ENCODE data around the gene ZNF507. TPM values are rescaled to one million over a fixed set of nuclear protein-coding genes. Genes with fewer than 3 reads are reported as not detected.

ZNF507 gene
- total RNA-seq, 1 donor from 2014 or later: 22.2 TPM

DNA sequence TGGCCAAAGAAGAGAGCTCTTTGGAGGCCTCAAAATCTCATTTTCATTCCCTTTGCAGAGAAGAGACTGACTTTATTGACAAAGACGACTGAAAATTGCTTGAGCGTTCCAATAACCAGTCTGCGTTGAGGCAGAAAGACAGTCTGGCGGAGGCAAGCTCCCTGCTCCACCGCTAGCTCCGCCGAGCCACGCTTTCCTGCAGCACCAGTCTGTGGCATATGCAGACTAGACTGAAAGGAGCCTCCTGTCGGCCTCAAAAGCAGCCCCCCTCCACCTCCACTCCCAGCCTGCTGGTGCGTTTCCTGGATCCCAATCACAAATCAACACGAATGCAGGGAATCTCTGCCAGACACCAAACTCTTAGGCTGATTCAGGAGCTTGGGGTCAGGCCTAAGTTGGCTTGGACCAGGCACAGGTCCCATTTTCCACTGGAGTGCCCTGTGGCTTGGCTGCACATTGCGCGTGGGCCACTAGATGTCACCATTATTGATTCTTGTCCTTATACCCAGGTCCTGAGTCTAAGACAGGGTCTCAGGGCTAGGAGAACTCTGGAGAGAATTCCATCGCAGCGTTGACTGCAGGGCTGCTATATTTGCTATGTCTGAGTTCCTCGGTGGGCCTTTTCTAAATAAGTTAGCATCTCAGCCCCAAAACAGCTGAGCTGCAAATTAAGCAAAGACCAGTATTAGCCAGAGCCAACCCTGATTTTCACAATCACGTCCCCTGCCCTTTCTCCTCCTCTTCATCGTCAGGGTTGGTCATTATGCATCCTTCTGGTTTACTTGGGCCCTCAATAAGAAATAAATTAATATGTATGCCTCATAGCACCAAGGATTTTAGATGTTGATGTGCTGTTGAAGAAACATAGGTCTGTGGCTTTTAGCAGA, 5.2 kb upstream of the ZNF507 start:
- DNase-seq (ENCODE audit: low spot score): peak; percentile 67
- Mint-ChIP-seq H3K4me1 (ENCODE audit: unreplicated experiment) (no peaks in the 10 kb centered on the region), H3K27ac (ENCODE audit: unreplicated experiment) (no peak overlapping the region), H3K27me3 (ENCODE audit: unreplicated experiment) (peaks cover 5% of the 10 kb centered on the region), H3K36me3 (ENCODE audit: low read depth, unreplicated experiment) (no peaks in the 10 kb centered on the region), H3K9me3 (ENCODE audit: unreplicated experiment) (no peaks in the 10 kb centered on the region), H3K4me3 (ENCODE audit: unreplicated experiment) (no peak overlapping the region)
- TF ChIP-seq, protein P1, sequence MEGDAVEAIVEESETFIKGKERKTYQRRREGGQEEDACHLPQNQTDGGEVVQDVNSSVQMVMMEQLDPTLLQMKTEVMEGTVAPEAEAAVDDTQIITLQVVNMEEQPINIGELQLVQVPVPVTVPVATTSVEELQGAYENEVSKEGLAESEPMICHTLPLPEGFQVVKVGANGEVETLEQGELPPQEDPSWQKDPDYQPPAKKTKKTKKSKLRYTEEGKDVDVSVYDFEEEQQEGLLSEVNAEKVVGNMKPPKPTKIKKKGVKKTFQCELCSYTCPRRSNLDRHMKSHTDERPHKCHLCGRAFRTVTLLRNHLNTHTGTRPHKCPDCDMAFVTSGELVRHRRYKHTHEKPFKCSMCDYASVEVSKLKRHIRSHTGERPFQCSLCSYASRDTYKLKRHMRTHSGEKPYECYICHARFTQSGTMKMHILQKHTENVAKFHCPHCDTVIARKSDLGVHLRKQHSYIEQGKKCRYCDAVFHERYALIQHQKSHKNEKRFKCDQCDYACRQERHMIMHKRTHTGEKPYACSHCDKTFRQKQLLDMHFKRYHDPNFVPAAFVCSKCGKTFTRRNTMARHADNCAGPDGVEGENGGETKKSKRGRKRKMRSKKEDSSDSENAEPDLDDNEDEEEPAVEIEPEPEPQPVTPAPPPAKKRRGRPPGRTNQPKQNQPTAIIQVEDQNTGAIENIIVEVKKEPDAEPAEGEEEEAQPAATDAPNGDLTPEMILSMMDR (IDR thresholded peaks at IDR 0.05; ENCODE audit: unreplicated experiment): peak; percentile 48

DNA sequence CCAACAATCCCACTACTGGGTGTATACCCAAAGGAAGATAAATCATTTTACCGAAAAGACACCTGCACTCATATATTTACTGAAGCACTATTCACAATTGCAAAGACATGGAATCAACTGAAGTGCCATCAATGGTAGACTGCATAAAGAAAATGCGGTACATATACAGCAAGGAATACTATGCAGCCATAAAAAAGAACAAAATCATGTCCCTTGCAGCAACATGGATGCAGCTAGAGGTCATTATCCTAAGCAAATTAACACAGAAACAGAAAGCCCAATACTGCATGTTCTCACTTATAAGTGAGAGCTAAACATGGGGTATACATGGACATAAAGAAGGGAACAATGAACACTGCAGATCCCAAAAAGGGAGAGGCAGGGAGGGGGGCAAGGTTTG, 2.7 kb upstream of the ZNF507 start:
- no peak overlapping the region for H3K4me3 Mint-ChIP-seq (ENCODE audit: unreplicated experiment)
- DNase-seq (ENCODE audit: low spot score): no peak
- peaks cover 4% of the 10 kb centered on the region for H3K27me3 Mint-ChIP-seq (ENCODE audit: unreplicated experiment)
- TF ChIP-seq, protein P1 (IDR thresholded peaks at IDR 0.05; ENCODE audit: unreplicated experiment): no peak
- H3K9me3 Mint-ChIP-seq (ENCODE audit: unreplicated experiment): no peaks in the 10 kb centered on the region
- H3K4me1 Mint-ChIP-seq (ENCODE audit: unreplicated experiment): no peaks in the 10 kb centered on the region
- no peak overlapping the region for H3K27ac Mint-ChIP-seq (ENCODE audit: unreplicated experiment)
- no peaks in the 10 kb centered on the region for H3K36me3 Mint-ChIP-seq (ENCODE audit: low read depth, unreplicated experiment)

DNA sequence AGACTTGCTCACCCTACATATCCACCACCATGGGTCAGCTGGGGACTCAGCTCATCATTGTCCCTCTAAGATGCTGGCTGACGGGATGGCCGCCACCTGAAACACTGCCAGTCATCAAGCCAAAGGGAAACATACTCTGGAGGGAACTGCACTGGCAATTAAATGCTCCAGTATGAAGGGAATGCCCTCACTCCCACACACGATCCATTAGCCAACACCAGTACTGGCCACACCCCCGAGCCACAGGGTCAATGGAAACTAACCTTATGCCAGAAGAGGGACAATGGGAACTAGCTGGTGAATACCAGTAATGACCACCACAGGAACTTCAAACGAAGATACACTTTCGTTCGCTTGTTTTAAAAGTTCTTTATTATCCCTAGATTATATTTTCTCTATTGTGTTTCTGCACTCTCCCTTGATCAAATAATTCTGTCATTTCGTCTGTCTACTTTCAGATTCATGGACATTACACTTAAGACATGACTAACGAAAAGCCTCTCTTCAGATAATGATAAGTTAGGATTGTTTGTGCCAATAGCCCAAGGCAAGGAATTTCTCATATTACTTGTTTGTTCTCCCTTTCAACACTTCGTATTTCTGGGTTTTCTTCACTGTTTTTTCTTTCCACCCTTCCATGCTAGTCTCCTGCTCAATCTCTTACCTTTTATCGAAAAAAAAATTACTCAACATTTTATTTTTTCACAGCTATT, 1.7 kb upstream of the ZNF507 start:
- Mint-ChIP-seq H3K36me3 (ENCODE audit: low read depth, unreplicated experiment) (peaks cover 2% of the 10 kb centered on the region), H3K4me1 (ENCODE audit: unreplicated experiment) (no peaks in the 10 kb centered on the region), H3K27me3 (ENCODE audit: unreplicated experiment) (peaks cover 3% of the 10 kb centered on the region), H3K27ac (ENCODE audit: unreplicated experiment) (no peak overlapping the region), H3K9me3 (ENCODE audit: unreplicated experiment) (no peaks in the 10 kb centered on the region), H3K4me3 (ENCODE audit: unreplicated experiment) (no peak overlapping the region)
- no peak for DNase-seq (ENCODE audit: low spot score)
- TF ChIP-seq, protein P1 (IDR thresholded peaks at IDR 0.05; ENCODE audit: unreplicated experiment): no peak

DNA sequence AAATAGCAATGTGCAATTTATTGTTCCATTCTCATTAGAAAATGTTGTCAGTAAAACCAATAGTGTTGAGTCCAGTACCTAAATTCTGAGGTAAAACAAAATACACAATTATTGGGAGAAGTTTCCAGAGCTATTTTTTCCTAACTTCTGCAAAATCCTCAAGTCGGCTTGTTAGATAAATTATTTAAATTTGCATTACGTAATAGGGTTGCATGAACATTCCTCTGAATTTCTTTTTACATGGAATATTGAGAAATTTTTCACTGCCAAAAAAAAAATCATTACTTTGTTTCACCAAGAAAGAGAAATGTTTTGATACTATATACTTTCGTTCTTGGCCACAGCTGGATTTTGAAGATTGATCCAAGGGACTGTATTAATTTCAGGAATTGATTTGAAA, 1.5 kb downstream of the ZNF507 start:
- H3K27ac Mint-ChIP-seq (ENCODE audit: unreplicated experiment): no peak overlapping the region
- TF ChIP-seq, protein P1 (IDR thresholded peaks at IDR 0.05; ENCODE audit: unreplicated experiment): no peak
- no peaks in the 10 kb centered on the region for H3K9me3 Mint-ChIP-seq (ENCODE audit: unreplicated experiment)
- peaks cover 3% of the 10 kb centered on the region for H3K27me3 Mint-ChIP-seq (ENCODE audit: unreplicated experiment)
- DNase-seq (ENCODE audit: low spot score): no peak
- H3K36me3 Mint-ChIP-seq (ENCODE audit: low read depth, unreplicated experiment): peaks cover 12% of the 10 kb centered on the region
- peaks cover 3% of the 10 kb centered on the region for H3K4me1 Mint-ChIP-seq (ENCODE audit: unreplicated experiment)
- no peak overlapping the region for H3K4me3 Mint-ChIP-seq (ENCODE audit: unreplicated experiment)

DNA sequence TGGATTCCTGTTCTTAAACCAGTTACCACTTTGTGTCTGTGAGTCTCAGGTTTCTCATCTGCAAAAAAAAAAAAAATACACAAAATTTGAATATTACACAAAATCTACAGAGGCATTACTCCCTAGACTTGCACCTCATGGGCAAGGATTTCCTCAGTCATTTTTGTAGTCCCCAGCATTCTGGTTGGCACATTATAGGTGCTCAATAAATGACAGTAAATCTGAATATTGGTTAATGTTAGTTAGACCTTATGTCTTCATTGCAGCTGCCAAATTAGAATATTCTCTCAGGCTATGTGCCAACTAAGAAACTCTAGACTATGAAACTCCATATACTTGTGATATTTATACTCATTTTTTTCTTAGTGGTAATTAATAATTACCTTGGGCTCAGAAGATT, 2.2 kb downstream of the ZNF507 start:
- Mint-ChIP-seq H3K4me1 (ENCODE audit: unreplicated experiment) (peaks cover 3% of the 10 kb centered on the region), H3K27ac (ENCODE audit: unreplicated experiment) (no peak overlapping the region), H3K27me3 (ENCODE audit: unreplicated experiment) (peaks cover 3% of the 10 kb centered on the region), H3K4me3 (ENCODE audit: unreplicated experiment) (no peak overlapping the region), H3K9me3 (ENCODE audit: unreplicated experiment) (no peaks in the 10 kb centered on the region), H3K36me3 (ENCODE audit: low read depth, unreplicated experiment) (peaks cover 17% of the 10 kb centered on the region)
- DNase-seq (ENCODE audit: low spot score): no peak
- TF ChIP-seq, protein P1 (IDR thresholded peaks at IDR 0.05; ENCODE audit: unreplicated experiment): no peak

Measured in endothelial cell (in vitro differentiated cells).